ENCODE results near the gene GINS3.
"Not testable (repeated sequence)": the region's sequence is repeated elsewhere in the genome, so short reads cannot be mapped to it uniquely, and the experiment has no call there.

The GINS3 gene

DNA sequence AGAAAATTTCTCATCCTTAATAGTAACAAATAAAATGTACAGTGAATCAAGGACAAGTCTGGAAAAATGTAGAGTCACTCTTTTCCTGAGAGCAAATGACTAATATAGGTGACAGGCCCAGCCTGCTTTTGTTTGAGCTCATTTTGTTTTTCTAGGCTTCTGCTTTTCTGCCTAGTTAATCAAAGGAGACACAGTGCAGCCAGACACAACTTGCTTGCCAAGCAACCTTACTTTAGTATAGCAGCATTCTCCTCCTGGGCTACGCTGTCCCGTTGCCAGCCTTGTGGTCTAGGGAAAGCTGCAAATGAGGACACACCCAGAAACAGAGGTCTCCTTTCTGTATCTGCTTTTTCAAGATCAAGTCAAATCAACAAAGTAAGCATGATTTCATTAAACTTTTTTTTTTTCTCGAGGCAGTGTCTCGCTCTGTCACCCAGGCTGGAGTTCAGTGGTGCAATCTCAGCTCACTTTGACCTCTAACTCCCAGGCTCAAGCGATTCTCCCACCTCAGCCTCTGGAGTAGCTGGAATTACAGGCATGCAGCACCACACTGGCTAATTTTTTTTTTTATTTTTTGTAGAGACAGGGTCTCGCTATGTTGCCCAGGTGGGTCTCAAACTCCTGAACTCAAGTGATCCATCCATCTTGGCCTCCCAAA, 17.2 kb downstream of the GINS3 start:
- no peak for DNase-seq (ENCODE audit: low spot score in 2 of 2)
- Histone ChIP-seq H3K27me3 (ENCODE audit: low read depth) (no peaks in the 10 kb centered on the region), H3K4me3 (no peak overlapping the region), H3K9me3 (no peaks in the 10 kb centered on the region), H3K4me1 (no peaks in the 10 kb centered on the region), H3K36me3 (replicated peaks) (no peaks in the 10 kb centered on the region)
- in situ Hi-C loops (cut with MboI; ENCODE audit: low sequenced_read_pairs) = no loop called here

GRCh38 chr16:58411336-58411735, 19.1 kb downstream of the GINS3 start:
- no peaks in the 10 kb centered on the region for H3K9me3 ChIP-seq
- H3K36me3 ChIP-seq (replicated peaks) = no peaks in the 10 kb centered on the region
- in situ Hi-C loops (cut with MboI; ENCODE audit: low sequenced_read_pairs) = no loop called here
- H3K27me3 ChIP-seq (ENCODE audit: low read depth) = no peaks in the 10 kb centered on the region
- H3K4me1 ChIP-seq = no peaks in the 10 kb centered on the region
- no peak overlapping the region for H3K4me3 ChIP-seq
- no peak for DNase-seq (ENCODE audit: low spot score in 2 of 2)

DNA sequence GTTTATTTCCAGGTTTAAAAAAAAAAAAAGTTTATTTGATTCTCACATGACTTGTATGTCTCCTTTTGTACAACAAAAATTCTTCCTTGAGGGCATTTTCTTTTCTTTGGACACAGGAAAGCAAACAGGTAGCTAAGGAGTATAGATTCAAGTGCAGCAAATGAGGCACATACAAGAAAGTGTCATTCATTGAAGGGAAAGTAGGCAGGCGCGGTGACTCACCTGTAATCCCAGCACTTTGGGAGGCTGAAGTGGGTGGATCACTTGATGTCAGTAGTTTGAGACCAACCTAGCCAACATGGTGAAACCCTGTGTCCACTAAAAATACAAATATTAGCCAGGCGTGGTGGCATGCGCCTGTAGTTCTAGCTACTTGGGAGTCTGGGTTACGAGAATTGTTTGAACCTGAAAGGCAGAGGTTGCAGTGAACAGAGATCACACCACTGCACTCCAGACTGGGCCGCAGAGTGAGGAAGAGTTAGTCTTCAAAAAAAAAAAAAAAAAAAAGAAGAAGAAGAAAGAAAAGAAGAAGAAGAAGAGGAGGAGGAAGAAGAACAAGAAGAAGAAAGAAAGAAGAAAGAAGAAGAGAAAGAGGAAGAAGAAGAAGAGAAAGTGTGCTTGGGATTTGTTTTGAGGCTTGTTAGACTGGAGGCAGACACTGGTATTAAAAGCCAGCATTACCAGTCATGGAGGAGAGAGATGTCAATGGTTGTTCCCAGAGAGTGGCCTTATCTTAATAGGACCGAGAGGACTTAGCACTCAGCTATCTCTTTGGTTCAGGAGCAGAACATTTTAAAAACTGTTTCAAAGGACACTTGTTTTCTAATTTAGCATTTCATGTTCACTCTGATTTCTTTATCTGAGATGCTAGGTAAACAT, 19.7 kb downstream of the GINS3 start:
- H3K27me3 ChIP-seq (ENCODE audit: low read depth) = no peaks in the 10 kb centered on the region
- H3K4me3 ChIP-seq = no peak overlapping the region
- no peak for DNase-seq (ENCODE audit: low spot score in 2 of 2)
- H3K36me3 ChIP-seq (replicated peaks) = no peaks in the 10 kb centered on the region
- in situ Hi-C loops (cut with MboI; ENCODE audit: low sequenced_read_pairs) = no loop called here
- no peaks in the 10 kb centered on the region for H3K9me3 ChIP-seq
- no peaks in the 10 kb centered on the region for H3K4me1 ChIP-seq

DNA sequence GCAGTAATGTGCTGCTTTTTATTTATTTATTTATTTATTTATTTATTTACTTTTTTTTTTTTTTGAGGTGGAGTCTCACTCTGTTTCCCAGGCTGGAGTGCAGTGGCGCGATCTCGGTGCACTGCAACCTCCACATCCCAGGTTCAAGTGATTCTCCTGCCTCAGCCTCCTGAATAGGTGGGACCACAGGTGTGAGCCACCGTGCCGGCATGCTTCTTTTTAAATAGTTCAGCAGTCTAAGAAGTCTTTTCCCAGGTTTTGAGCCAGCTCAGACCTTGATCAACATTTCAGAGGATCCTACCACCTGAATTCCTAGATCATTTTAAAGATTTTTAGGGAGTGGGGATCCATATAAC, 20.3 kb downstream of the GINS3 start:
- DNase-seq (ENCODE audit: low spot score in 2 of 2); H3K4me1 ChIP-seq; H3K4me3 ChIP-seq; H3K9me3 ChIP-seq; in situ Hi-C loops (cut with MboI; ENCODE audit: low sequenced_read_pairs); H3K27me3 ChIP-seq (ENCODE audit: low read depth); H3K36me3 ChIP-seq (replicated peaks): not testable (repeated sequence)

GRCh38 chr16:58413359-58413758, 21.1 kb downstream of the GINS3 start:
- H3K4me1 ChIP-seq = no peaks in the 10 kb centered on the region
- no peaks in the 10 kb centered on the region for H3K36me3 ChIP-seq (replicated peaks)
- no peaks in the 10 kb centered on the region for H3K9me3 ChIP-seq
- in situ Hi-C loops (cut with MboI; ENCODE audit: low sequenced_read_pairs) = no loop called here
- no peak for DNase-seq (ENCODE audit: low spot score in 2 of 2)
- no peak overlapping the region for H3K4me3 ChIP-seq
- no peaks in the 10 kb centered on the region for H3K27me3 ChIP-seq (ENCODE audit: low read depth)

DNA sequence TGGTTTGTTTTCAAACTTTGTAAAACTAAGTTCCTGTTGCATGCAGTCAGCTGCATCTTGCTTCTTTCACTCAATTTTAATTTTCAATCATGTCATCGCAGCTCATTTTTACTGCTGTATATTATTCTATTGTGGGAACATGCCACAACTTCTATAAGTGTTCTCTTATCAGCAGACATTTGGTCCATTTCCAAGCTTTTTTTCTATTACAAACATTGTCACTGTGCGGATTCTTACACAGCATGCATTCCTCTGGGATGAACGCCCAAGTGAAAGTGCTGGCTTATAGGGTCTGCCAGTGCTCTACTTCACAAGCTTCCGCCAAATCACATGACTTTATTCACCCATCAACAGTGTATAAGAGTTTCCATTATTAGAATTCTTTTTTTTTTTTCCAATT, 22.7 kb downstream of the GINS3 start:
- Histone ChIP-seq H3K4me1 (no peaks in the 10 kb centered on the region), H3K36me3 (replicated peaks) (no peaks in the 10 kb centered on the region)
- in situ Hi-C loops (cut with MboI; ENCODE audit: low sequenced_read_pairs) = no loop called here

GRCh38 chr16:58415961-58416360, 23.7 kb downstream of the GINS3 start:
- DNase-seq (ENCODE audit: low spot score in 2 of 2); H3K36me3 ChIP-seq (replicated peaks); H3K9me3 ChIP-seq; H3K4me1 ChIP-seq; in situ Hi-C loops (cut with MboI; ENCODE audit: low sequenced_read_pairs); H3K4me3 ChIP-seq; H3K27me3 ChIP-seq (ENCODE audit: low read depth): not testable (repeated sequence)

More for the DNA sequence above, 22.7 kb downstream of the GINS3 start:
- no peak for DNase-seq (ENCODE audit: low spot score in 2 of 2)
- Histone ChIP-seq H3K27me3 (ENCODE audit: low read depth) (no peaks in the 10 kb centered on the region), H3K9me3 (no peaks in the 10 kb centered on the region), H3K4me3 (no peak overlapping the region)

GRCh38 chr16:58417035-58417434, 24.8 kb downstream of the GINS3 start:
- in situ Hi-C loops (cut with MboI; ENCODE audit: low sequenced_read_pairs) = no loop called here
- Histone ChIP-seq H3K4me3 (no peak overlapping the region), H3K36me3 (replicated peaks) (no peaks in the 10 kb centered on the region), H3K27me3 (ENCODE audit: low read depth) (no peaks in the 10 kb centered on the region), H3K4me1 (no peaks in the 10 kb centered on the region), H3K9me3 (no peaks in the 10 kb centered on the region)
- no peak for DNase-seq (ENCODE audit: low spot score in 2 of 2)

DNA sequence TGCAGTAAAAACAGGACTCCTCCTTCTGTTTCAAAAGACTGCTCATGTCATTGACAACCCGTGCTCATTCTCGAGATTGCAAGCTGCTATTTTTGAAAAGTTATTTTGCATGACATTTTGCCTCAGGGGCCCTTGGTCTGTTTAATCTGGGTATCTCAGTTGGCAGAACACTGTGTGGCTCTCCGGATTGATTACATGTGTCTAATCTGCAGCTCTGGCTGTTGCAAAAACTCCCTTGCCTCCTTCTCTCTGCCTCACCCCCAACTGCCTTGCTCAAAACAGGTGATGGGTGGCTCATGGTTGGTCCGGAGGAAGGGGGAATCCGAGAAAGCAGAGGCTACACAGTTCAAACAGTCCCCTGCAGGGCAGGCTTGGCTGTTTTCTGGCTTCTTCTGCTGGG, 25.3 kb downstream of the GINS3 start:
- Histone ChIP-seq H3K36me3 (replicated peaks) (no peaks in the 10 kb centered on the region), H3K4me3 (no peak overlapping the region), H3K9me3 (no peaks in the 10 kb centered on the region), H3K27me3 (ENCODE audit: low read depth) (no peaks in the 10 kb centered on the region), H3K4me1 (no peaks in the 10 kb centered on the region)
- no peak for DNase-seq (ENCODE audit: low spot score in 2 of 2)
- in situ Hi-C loops (cut with MboI; ENCODE audit: low sequenced_read_pairs) = no loop called here

DNA sequence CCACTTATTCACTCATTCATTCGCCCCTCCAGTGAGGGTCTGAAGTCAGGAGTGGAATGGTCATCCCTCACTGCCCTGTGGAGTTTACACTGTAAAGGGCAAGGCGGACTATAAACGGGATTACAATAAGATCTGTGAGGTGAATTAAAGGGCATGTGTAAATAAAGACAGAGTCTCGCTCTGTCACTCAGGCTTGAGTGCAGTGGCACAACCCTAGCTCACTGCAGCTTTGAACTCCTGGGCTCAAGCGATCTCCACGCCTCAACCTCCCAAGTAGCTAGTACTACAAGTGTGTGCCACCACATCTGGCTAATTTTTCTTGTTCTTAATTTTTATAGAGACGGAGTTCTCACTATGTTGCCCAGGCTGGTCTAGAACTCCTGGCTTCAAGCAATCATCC, 25.8 kb downstream of the GINS3 start:
- H3K4me3 ChIP-seq = no peak overlapping the region
- H3K27me3 ChIP-seq (ENCODE audit: low read depth) = no peaks in the 10 kb centered on the region
- no peak for DNase-seq (ENCODE audit: low spot score in 2 of 2)
- H3K4me1 ChIP-seq = no peaks in the 10 kb centered on the region
- H3K9me3 ChIP-seq = no peaks in the 10 kb centered on the region
- no peaks in the 10 kb centered on the region for H3K36me3 ChIP-seq (replicated peaks)
- in situ Hi-C loops (cut with MboI; ENCODE audit: low sequenced_read_pairs) = no loop called here

DNA sequence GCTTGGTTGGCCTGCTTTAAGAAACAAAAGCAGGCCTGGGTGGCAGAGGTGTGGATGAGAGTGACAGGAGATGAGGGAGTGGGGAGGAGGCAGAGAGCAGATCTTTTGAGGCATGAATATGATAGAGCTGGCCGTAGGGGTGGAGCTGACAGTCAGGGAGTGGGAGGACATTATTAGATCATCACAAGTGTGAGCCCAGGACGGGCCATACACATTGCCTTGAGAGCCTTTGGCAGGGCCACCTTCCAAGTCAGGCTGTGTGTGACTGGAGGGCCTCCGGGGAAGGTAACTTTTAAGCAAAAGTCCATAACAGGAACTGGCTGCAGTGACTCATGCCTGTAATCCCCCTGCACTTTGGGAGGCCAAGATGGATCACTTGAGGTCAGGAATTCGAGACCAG, 26.3 kb downstream of the GINS3 start:
- no peaks in the 10 kb centered on the region for H3K27me3 ChIP-seq (ENCODE audit: low read depth)
- no peak overlapping the region for H3K4me3 ChIP-seq
- no peaks in the 10 kb centered on the region for H3K36me3 ChIP-seq (replicated peaks)
- DNase-seq (ENCODE audit: low spot score in 2 of 2) = no peak
- in situ Hi-C loops (cut with MboI; ENCODE audit: low sequenced_read_pairs) = no loop called here
- no peaks in the 10 kb centered on the region for H3K4me1 ChIP-seq
- no peaks in the 10 kb centered on the region for H3K9me3 ChIP-seq

DNA sequence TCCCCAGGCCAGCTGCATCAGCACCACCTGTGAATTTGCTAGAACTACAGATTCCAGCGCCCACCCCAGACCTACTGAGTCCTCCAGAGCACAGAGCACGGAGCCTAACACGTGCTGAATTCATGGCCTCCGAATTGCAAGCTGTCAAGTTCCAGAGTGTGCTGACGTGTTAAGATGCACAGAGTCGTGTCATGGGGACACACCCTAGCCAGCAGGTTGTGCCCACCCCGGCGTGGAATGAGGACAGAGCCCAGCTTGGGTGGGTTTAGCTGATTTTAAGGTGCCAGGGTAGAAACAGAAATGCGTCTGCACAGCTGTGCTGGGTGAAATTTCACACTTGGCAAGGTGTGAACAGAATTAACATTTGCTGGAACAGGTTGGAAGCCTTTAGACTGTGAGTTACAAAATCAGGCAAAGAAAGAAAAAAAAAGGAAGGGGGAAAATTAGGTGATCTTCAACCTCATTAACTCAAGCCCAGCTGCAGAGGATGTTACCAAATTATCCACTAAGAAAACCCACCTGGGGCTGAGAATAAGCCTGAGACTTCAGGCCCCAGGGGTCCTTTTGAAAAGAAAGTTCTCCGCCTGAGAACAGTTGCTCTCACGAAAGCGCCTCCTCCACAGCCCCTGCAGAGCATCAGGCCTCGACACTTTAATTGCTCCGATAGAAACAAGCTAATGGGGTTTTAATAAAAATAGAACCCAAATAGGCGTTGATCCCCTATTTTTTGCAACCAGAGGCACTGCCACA, 27.1 kb downstream of the GINS3 start:
- no peak overlapping the region for H3K4me3 ChIP-seq
- no peaks in the 10 kb centered on the region for H3K9me3 ChIP-seq
- H3K36me3 ChIP-seq (replicated peaks) = no peaks in the 10 kb centered on the region
- H3K4me1 ChIP-seq = no peaks in the 10 kb centered on the region
- H3K27me3 ChIP-seq (ENCODE audit: low read depth) = no peaks in the 10 kb centered on the region
- in situ Hi-C loops (cut with MboI; ENCODE audit: low sequenced_read_pairs) = no loop called here
- DNase-seq (ENCODE audit: low spot score in 2 of 2) = no peak

GRCh38 chr16:58421059-58421458, 28.8 kb downstream of the GINS3 start:
- Histone ChIP-seq H3K36me3 (replicated peaks) (no peaks in the 10 kb centered on the region), H3K27me3 (ENCODE audit: low read depth) (peaks cover 10% of the 10 kb centered on the region; the same call in 1 of the 2 replicates), H3K4me1 (no peaks in the 10 kb centered on the region), H3K4me3 (no peak overlapping the region), H3K9me3 (no peaks in the 10 kb centered on the region)
- in situ Hi-C loops (cut with MboI; ENCODE audit: low sequenced_read_pairs) = no loop called here
- DNase-seq (ENCODE audit: low spot score in 2 of 2) = no peak

GRCh38 chr16:58421529-58421928, 29.3 kb downstream of the GINS3 start:
- Histone ChIP-seq H3K27me3 (ENCODE audit: low read depth) (peaks cover 14% of the 10 kb centered on the region; the same call in 1 of the 2 replicates), H3K36me3 (replicated peaks) (no peaks in the 10 kb centered on the region), H3K4me1 (no peaks in the 10 kb centered on the region), H3K4me3 (no peak overlapping the region), H3K9me3 (no peaks in the 10 kb centered on the region)
- in situ Hi-C loops (cut with MboI; ENCODE audit: low sequenced_read_pairs) = no loop called here
- DNase-seq (ENCODE audit: low spot score in 2 of 2) = no peak
